Fibroblast of skin of right biceps (primary cell): ENCODE results near the gene ZDHHC19.
"Not testable (repeated sequence)": the region's sequence is repeated elsewhere in the genome, so short reads cannot be mapped to it uniquely, and the experiment has no call there.

Experiments used
- DNase-seq: peaks from one replicate; pipeline ENCODE4 v3.0.0-alpha.2; 2013

Gene ZDHHC19

DNA sequence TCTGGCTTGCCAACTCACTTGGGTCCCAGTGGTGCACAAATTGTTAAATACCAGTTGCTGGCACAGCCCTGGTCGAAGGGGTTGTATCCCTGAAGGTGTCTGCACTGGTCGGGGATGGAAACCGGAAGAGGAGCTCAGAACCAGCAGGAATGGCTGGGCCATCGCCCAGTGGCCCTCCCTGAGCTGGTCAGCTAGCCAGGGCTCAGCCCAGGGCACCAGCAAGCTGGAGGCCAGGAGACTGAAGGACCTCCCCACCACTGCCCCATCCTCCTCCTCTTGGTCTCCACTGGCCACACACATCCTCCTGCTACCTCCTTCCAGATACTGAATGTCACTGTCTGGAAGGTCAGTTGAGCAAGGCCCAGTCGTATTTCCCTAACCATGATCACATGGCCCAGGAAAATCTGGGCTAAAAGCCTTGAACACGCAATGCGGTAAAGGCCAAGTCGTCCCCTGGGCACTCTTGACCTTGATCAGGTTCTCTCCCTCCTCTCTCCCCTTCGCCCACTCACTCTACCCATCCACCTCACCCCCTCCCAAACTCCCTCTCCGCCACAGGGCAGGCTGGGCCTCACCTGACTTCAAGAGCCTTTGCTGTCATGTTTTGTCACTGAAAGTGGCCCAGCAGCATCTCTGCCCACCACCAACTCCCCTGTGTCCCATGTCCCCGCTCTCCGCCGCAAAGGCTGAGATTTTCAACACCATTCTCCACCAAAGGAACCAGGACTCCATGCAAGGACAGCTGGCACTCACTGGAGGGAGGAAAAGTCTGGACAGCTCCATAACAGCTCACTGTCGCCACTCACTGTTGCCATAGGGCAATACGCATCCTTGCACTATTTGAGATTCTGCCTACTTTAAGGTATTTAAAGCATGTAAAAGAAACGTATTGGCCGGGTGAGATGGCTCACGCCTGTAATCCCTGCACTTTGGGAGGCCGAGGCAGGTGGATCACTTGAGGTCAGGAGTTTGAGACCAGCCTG lies 12.1 kb downstream of the ZDHHC19 start:
- DNase-seq = no peak

GRCh38 chr3:196198081-196198675 lies 13.0 kb downstream of the ZDHHC19 start:
- DNase-seq = no peak

GRCh38 chr3:196197524-196197923 lies 13.7 kb downstream of the ZDHHC19 start:
- DNase-seq = no peak

DNA sequence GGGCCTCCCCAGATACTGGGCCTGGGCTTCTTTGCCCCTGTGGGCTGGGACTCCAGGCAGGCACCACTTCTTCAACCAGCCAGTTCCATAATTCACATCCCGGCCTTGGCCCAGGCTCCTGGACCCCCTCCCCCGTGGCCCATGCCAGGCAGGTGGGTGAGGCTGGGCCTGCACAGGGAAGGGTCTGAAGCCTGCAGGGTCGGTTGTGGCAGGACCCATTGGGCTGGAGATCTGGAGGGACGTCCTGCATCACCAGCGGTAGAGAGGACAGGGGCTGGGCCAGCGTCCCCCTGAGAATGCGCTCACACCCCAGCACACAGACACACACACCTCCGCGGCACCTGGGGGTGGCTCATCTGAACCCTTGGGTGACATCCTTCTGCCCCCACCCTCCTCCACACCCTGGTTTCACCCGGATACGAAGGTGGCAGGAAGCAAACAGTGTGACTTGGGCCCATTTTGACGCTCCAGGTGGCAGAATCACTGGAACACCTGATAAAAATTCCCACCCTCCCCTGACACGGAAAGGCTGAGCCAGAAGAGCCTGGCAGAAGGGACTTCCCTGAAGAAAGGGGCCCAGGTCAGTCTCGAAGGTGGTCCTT lies 15.4 kb downstream of the ZDHHC19 start:
- no peak for DNase-seq

DNA sequence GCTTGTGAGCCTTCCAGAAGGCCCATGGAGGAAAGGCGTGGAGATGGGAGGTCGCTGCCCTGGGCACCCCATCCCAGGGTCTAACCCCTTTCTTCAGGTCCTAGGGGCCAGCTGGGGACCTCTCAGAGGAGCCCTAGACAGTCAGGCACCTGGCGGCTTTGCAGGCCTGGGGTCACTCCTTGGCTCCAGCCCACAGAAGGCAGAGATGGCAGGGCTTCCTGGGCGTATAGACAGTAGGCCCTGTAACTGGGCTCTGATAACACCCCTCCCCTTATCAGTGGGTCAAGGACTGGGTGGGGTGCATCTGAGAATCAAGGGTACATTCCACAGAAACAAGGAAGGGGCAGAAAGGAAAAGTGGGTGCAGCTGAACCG lies 16.7 kb downstream of the ZDHHC19 start:
- DNase-seq = no peak

- no peak for DNase-seq
Measured at GRCh38 chr3:196193736-196194541, 17.3 kb downstream of the ZDHHC19 start.

DNA sequence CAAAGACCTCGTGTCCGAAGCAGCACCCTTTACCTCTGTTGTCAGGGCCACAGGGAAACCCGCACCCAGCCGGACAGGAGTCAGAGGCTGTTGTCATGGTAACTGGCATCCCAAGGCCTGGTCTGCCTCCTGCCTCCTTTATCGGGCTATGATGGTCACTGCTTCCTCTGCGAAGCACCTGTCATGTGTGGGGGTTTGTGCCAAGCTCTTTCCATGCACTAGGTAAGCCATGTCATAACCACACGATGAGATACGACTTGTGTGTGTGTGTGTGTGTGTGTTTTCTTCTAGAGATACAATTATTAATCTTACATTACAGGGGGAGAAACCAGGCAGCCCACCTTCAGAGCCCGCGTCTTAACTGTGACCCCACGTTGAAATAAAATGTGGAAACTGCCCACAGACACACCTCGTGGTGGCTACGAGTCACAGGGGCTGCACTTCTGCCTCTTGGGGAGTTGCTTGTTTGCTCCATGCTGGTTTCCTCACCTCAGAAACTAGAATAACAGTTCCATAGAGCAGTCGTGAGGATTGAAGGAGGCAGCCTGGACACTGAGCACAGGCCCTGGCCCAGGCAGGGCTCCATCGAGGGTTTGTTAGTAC lies 18.0 kb downstream of the ZDHHC19 start:
- DNase-seq = no peak

GRCh38 chr3:196192524-196193051 lies 18.6 kb downstream of the ZDHHC19 start:
- DNase-seq = no peak

DNA sequence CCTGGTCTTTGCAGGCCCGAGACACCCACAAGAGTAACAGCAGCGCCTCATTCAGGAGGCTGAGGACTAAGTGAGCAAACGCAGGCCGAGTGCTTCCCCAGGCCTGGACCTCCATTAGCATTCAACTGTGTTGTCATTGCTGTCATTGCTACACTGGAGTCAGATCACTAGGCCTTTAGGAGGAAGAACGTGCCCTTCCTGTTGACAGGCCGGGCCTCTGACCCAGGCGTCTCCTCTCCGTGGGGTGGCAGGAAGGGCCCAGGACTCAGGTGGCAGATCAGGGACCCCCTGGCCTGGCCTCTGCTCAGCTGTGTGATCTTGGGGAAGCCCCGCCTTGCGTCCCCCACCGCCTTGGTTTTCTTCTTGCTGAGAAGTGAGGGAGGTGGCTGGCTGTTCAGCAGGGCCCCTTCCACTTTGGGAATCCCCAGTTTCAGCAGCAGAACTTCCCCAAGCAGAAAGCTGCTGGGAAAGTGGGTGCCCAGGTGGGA lies 19.1 kb downstream of the ZDHHC19 start:
- no peak for DNase-seq

DNA sequence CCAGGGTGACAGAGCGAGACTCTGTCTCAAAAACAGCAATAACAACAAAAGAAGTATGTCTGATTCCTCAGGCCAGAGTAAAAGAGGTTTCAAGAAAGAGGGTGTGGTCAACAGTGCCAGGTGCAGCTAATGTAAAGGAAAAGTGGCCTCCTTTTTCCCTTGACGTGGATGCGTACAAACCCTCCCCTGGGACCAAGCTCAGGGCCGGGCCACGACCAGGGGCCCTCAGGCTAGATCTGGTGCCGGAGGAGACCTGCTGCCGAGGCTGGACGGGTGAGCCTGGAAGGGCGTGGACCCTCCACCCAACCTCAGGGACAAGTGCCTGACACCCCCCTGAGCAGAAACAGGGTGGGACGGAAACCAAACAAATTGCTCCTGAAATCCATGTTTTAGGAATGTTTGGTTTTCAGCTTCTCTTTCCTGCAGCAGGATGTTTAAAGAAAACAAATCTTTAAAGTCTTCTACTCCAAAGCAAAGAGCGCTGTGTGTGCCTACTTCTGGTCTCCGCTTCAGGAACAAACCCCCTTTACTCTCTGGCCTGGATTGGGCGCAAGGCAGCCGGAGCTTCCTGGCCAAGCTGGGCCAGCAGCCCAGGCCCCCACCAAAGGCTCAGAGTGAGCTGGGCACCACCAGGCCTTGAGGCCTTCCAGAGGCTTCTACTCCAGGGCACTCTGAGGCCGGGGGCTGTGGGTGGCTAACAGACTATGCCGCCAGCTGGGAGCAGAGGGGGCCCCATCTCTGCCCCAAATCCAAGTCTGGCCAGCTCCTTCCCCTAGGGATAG lies 21.4 kb downstream of the ZDHHC19 start:
- DNase-seq = no peak

- no peak for DNase-seq
Measured at GRCh38 chr3:196186651-196187573, 24.3 kb downstream of the ZDHHC19 start.

DNA sequence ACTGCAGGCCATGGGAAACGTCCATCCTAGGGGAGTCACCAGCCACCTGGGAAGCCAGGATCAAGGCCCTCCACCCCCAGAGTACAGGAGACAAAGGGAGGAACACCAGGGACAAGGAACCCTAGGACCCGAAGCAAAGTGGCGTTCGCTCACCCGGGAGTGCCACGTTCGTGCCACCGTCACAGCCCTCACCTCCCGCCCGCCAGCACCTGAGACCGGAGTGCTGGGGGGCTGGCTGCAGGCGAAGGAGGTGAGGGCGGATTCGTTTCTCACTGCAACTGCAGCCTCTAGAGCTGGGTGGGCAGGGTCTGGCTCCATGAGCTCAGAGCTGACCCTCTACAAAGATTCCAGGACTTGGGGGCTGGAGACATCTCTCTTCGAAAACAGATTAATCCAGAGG lies 26.3 kb downstream of the ZDHHC19 start:
- no peak for DNase-seq

GRCh38 chr3:196184169-196184432 lies 27.1 kb downstream of the ZDHHC19 start:
- DNase-seq = not testable (repeated sequence)

GRCh38 chr3:196181127-196181546 lies 30.1 kb downstream of the ZDHHC19 start:
- no peak for DNase-seq

DNA sequence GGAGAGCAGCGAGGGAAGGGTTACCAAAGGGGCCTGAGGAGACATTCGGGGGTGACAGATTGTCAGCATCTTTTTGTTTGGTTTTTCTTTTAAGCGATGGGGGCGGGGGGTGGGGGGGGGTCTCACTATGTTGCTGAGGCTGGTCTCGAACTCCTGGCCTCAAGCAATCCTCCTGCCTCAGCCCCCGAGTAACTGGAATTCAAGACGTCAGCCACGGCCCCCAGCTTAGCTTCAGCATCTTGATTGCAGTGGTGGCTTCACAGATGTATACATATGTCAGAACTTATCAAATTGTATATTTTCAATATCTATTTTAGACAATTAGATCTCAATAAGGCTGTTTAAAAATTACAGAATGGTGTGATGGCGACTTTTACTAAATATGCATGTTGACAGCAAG lies 30.9 kb downstream of the ZDHHC19 start:
- DNase-seq = no peak

DNA sequence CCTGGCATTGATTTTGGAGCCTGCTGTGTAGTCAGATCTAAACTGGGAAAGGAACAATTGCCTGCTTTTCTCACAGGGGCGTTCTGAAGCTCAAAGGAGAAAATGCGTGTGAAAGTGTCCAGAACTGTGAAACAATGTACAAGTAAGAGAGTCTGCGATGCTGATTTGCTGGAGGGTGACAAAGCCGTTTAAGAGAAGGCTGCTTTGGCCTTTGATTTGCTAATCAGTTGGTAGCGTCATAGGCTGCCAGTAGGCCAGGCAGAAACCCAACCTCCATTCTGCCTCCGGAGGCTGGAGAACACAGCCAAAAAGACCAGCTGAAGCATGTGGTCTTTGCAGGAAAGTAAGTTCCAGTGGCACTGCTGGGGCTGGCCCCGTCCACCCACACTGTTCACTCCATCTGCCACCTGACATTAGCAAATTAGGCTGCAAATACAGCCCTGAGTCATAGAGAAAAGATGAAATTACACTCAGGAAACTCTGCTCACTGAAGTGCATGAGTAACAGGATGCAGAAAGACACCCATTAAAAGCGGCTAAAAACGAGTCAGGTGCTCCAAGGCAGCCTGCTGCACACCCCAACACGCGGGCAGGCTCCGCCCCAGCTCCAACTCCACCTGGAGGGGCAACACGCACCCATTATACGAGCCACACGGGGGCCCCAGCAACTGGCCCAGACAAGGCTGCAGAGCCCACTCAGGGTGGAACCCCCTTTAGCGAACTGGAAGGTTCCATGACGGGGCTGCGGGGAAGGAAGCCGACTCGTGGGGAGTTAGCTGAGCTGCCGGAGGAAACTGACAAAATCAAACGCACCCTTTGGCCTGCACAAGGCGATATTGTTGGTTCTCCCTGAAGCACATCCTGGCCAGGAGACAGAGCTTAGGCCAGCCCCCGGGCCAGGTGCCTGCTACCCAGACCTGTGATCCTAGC lies 31.6 kb downstream of the ZDHHC19 start:
- no peak for DNase-seq

- DNase-seq = no peak
Measured at GRCh38 chr3:196178993-196179379, 32.2 kb downstream of the ZDHHC19 start.

DNA sequence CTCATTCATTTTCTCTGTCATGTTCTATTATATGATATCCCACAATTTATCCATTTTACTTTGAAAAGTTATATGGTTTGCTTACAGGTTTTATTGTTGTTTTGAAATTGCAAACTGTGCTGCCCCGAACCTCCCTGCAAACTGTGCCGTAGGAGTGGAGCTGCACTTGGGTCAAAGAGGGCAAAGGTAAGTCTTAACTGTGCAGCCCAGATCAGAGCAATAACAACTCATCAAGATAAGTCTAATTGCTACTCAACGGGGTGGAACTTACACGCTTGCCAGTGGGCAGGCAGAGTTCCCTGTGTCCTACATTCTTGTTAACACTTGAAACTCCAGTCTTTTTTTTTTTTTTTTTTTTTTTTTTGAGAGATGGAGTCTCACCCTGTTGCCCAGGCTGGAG lies 33.2 kb downstream of the ZDHHC19 start:
- DNase-seq = no peak

- DNase-seq = no peak
Measured at GRCh38 chr3:196177567-196177966, 33.6 kb downstream of the ZDHHC19 start.
